Ishikawa (cell line): ENCODE results near the gene UBE2L5.

Experiments used
- CREB1 ChIP-seq: IDR thresholded peaks from 2 replicates; pipeline ENCODE4 v1.6.1; 2012; ENCODE audit warnings: low read depth
- EP300 ChIP-seq: IDR thresholded peaks from 2 replicates; pipeline ENCODE4 v1.6.1; 2012; ENCODE audit warnings: borderline replicate concordance
- RAD21 ChIP-seq: IDR thresholded peaks from 2 replicates; pipeline ENCODE4 v1.6.1; 2012; ENCODE audit warnings: low read depth
- TEAD4 ChIP-seq: IDR thresholded peaks from 2 replicates; pipeline ENCODE4 v1.6.1; 2012

GRCh38 chr13:30395192-30396158 lies 26.8 kb upstream of the UBE2L5 start:
- TF ChIP-seq CREB1 (no peak), RAD21 (no peak), EP300 (no peak), TEAD4 (no peak)
